ENCODE data around the gene SMCO3. TPM values are rescaled to one million over a fixed set of nuclear protein-coding genes. Genes with fewer than 3 reads are reported as not detected.

Gene SMCO3
- total RNA-seq, 2 experiments from 2014 or later = not detected

DNA sequence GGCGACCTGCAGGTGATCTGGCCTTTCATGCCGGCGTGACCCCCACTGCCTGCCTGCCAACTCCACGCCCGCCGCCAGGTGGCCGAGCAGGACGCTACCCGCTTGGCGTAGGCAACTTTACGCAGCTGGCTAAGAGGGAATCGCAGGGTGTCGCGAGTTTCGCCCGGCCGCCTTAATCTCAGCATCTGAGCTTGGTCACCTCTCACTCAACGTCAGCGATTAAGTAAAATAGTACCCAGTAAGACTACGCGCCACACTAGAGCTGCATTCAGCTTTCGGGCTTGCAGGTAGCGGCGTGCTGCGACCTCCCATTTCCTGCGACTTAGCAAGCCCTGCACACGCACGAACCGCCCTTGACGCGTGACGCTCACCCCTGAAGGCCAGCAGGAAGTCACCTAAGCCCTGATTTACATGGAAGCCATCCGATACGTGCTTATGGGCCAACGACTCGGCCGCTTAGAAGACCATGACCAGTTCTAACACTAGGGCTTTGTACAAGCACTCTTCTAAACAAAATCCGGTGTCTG lies 44.0 kb downstream of the SMCO3 start:
- POLR2A ChIA-PET = interaction anchor here (0.7 to 7.6 kb wide), 44 partner anchors 12 to 1141 kb away, joined by 3 to 375 read pairs (median 6); partner anchors contain the start of genes ARHGDIB, ATF7IP, C12orf60 and DERA
- peak; percentile 50 for ATAC-seq (ENCODE audit: poor library complexity)
- H3K4me1 Mint-ChIP-seq (ENCODE audit: low read depth) = peaks cover 79% of the 10 kb centered on the region

GRCh38 chr12:14769466-14769968 lies 44.5 kb downstream of the SMCO3 start:
- H3K36me3 Mint-ChIP-seq (ENCODE audit: low read depth) = peaks cover 77% of the 10 kb centered on the region
- no peaks in the 10 kb centered on the region for H3K27me3 Mint-ChIP-seq
- H3K4me3 Mint-ChIP-seq = peak overlapping the region; percentile 97
- DNase-seq (peak in 2 of 14 experiments; percentile 6 to 56), ATAC-seq (ENCODE audit: poor library complexity) (no peak)
- peak overlapping the region; percentile 100 for H3K27ac Mint-ChIP-seq
- peaks cover under 1 to 4% of the 10 kb centered on the region in 2 experiments for H3K9me3 ChIP-seq (ENCODE audit: control insufficient read depth in 1 of 2, insufficient read depth in 1 of 2, low read length in 2 of 2)
- H3K36me3 ChIP-seq (ENCODE audit: insufficient read depth, low read length) = peaks cover 11% of the 10 kb centered on the region
- H3K4me1 ChIP-seq (ENCODE audit: insufficient read depth, low read length) = peaks cover 35% of the 10 kb centered on the region
- peak overlapping the region; percentile 95 to 99 for H3K27ac ChIP-seq (ENCODE audit: low read depth in 1 of 2, low read length in 2 of 2)
- peak overlapping the region; percentile 71 for H3K4me3 ChIP-seq (ENCODE audit: low read length)
- intact Hi-C loops (cut with DNase I, micrococcal nuclease) = loop anchor here in 1 of 2 experiments (5.0 to 10.0 kb wide), 4 partner anchors 33 to 532 kb away; partner anchors contain the start of genes ATF7IP, C12orf60 and WBP11
- ChIA-PET CTCF (interaction anchor here (0.6 to 2.6 kb wide), 21 partner anchors 12 to 763 kb away, joined by 3 to 12 read pairs (median 4); partner anchors contain the start of genes C12orf60 and WBP11), POLR2A (interaction anchor here (0.7 to 7.6 kb wide), 34 partner anchors 13 to 1113 kb away, joined by 3 to 375 read pairs (median 8); partner anchors contain the start of genes ARHGDIB, ATF7IP, C12orf60 and EPS8)
- peaks cover 5% of the 10 kb centered on the region for H3K9me3 Mint-ChIP-seq
- H3K4me1 Mint-ChIP-seq (ENCODE audit: low read depth) = peaks cover 76% of the 10 kb centered on the region
- TF ChIP-seq, protein P1, sequence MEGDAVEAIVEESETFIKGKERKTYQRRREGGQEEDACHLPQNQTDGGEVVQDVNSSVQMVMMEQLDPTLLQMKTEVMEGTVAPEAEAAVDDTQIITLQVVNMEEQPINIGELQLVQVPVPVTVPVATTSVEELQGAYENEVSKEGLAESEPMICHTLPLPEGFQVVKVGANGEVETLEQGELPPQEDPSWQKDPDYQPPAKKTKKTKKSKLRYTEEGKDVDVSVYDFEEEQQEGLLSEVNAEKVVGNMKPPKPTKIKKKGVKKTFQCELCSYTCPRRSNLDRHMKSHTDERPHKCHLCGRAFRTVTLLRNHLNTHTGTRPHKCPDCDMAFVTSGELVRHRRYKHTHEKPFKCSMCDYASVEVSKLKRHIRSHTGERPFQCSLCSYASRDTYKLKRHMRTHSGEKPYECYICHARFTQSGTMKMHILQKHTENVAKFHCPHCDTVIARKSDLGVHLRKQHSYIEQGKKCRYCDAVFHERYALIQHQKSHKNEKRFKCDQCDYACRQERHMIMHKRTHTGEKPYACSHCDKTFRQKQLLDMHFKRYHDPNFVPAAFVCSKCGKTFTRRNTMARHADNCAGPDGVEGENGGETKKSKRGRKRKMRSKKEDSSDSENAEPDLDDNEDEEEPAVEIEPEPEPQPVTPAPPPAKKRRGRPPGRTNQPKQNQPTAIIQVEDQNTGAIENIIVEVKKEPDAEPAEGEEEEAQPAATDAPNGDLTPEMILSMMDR (IDR thresholded peaks at IDR 0.05) = no peak
- H3K27me3 ChIP-seq (ENCODE audit: control insufficient read depth in 1 of 2, insufficient read depth in 2 of 2, low read length in 2 of 2) = no peaks in the 10 kb centered on the region

More for the DNA sequence above, 44.0 kb downstream of the SMCO3 start:
- Mint-ChIP-seq H3K4me3 (peak overlapping the region; percentile 97), H3K36me3 (ENCODE audit: low read depth) (peaks cover 74% of the 10 kb centered on the region), H3K27ac (peak overlapping the region; percentile 100), H3K9me3 (peaks cover 5% of the 10 kb centered on the region), H3K27me3 (no peaks in the 10 kb centered on the region)
- Histone ChIP-seq H3K27ac (ENCODE audit: low read depth in 1 of 2, low read length in 2 of 2) (peak overlapping the region; percentile 95 to 99), H3K4me1 (ENCODE audit: insufficient read depth, low read length) (peaks cover 40% of the 10 kb centered on the region), H3K27me3 (ENCODE audit: control insufficient read depth in 1 of 2, insufficient read depth in 2 of 2, low read length in 2 of 2) (no peaks in the 10 kb centered on the region), H3K9me3 (ENCODE audit: control insufficient read depth in 1 of 2, insufficient read depth in 1 of 2, low read length in 2 of 2) (peaks cover 0 to 4% of the 10 kb centered on the region in 2 experiments), H3K4me3 (ENCODE audit: low read length) (peak overlapping the region; percentile 71), H3K36me3 (ENCODE audit: insufficient read depth, low read length) (peaks cover 11% of the 10 kb centered on the region)
- CTCF ChIA-PET = interaction anchor here (0.6 to 2.6 kb wide), 19 partner anchors 12 to 225 kb away, joined by 3 to 12 read pairs (median 4); partner anchors contain the start of genes C12orf60 and WBP11
- TF ChIP-seq, protein P1 (IDR thresholded peaks at IDR 0.05) = peak; percentile 81
- intact Hi-C loops (cut with DNase I, micrococcal nuclease) = loop anchor here (2.0 to 10.0 kb wide), 11 partner anchors 32 to 533 kb away; partner anchors contain the start of genes ATF7IP (in 2 of the 2), ARHGDIB (in 1 of the 2), C12orf60 (in 1 of the 2) and MGP (in 1 of the 2)
- DNase-seq = peak; percentile 72 to 96 (median 83)

DNA sequence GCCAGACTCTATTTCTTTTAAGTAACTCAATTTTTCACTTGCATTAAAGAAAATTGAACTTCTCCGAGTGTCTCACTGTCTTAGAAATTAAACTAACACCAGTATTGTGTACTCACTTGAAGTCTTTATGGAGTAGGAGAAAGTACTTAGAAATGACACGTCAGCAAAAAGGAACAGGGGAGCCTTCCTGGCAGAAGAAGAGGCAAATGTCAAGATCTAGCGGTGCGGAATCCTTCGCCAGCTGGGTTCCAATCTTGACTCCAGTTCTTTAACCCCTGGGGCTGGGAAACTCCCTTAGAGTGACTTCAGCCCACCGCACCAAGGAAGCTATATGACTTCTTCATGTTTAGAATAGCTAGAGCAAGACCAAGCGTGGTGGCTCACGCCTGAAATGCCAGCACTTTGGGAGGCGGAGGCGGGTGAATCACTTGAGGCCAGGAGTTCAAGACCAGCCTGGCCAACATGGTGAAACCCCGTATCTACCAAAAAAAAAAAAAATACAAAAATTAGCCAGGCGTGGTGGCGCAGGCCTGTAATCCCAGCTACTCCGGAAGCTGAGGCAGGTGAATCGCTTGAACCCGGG lies 45.1 kb downstream of the SMCO3 start:
- H3K9me3 Mint-ChIP-seq = peaks cover 5% of the 10 kb centered on the region
- Histone ChIP-seq H3K27me3 (ENCODE audit: control insufficient read depth in 1 of 2, insufficient read depth in 2 of 2, low read length in 2 of 2) (no peaks in the 10 kb centered on the region), H3K4me1 (ENCODE audit: insufficient read depth, low read length) (peaks cover 31% of the 10 kb centered on the region), H3K27ac (ENCODE audit: low read depth in 1 of 2, low read length in 2 of 2) (peak overlapping the region; percentile 95 to 99), H3K9me3 (ENCODE audit: control insufficient read depth in 1 of 2, insufficient read depth in 1 of 2, low read length in 2 of 2) (peaks cover 4 to 5% of the 10 kb centered on the region in 2 experiments), H3K36me3 (ENCODE audit: insufficient read depth, low read length) (peaks cover 11% of the 10 kb centered on the region), H3K4me3 (ENCODE audit: low read length) (peak overlapping the region; percentile 71)
- intact Hi-C loops (cut with DNase I, micrococcal nuclease) = loop anchor here in 1 of 2 experiments (5.0 to 10.0 kb wide), 4 partner anchors 33 to 532 kb away; partner anchors contain the start of genes ATF7IP, C12orf60 and WBP11
- peak overlapping the region; percentile 100 for H3K27ac Mint-ChIP-seq
- H3K27me3 Mint-ChIP-seq = no peaks in the 10 kb centered on the region
- POLR2A ChIA-PET = interaction anchor here (1.0 to 7.6 kb wide), 14 partner anchors 14 to 802 kb away, joined by 3 to 375 read pairs (median 14); partner anchors contain the start of genes ARHGDIB, ATF7IP, C12orf60 and WBP11
- no peak for ATAC-seq (ENCODE audit: poor library complexity)
- TF ChIP-seq, protein P1 (IDR thresholded peaks at IDR 0.05) = no peak
- peaks cover 74% of the 10 kb centered on the region for H3K36me3 Mint-ChIP-seq (ENCODE audit: low read depth)
- DNase-seq = peak in 8 of 14 experiments; percentile 2 to 68 (median 30)
- H3K4me1 Mint-ChIP-seq (ENCODE audit: low read depth) = peaks cover 70% of the 10 kb centered on the region
- CTCF ChIA-PET = interaction anchor here (0.6 to 2.6 kb wide), 9 partner anchors 12 to 764 kb away, joined by 3 to 12 read pairs (median 3); partner anchors contain the start of genes C12orf60 and WBP11
- peak overlapping the region; percentile 97 for H3K4me3 Mint-ChIP-seq
